ENCODE measurements around the gene SNRNP200. TPM values are rescaled to one million over a fixed set of nuclear protein-coding genes. Genes with fewer than 3 reads are reported as not detected.

The SNRNP200 gene
- total RNA-seq, 6 experiments from 2014 or later = 88.0 to 106 (median 93.3) TPM

DNA sequence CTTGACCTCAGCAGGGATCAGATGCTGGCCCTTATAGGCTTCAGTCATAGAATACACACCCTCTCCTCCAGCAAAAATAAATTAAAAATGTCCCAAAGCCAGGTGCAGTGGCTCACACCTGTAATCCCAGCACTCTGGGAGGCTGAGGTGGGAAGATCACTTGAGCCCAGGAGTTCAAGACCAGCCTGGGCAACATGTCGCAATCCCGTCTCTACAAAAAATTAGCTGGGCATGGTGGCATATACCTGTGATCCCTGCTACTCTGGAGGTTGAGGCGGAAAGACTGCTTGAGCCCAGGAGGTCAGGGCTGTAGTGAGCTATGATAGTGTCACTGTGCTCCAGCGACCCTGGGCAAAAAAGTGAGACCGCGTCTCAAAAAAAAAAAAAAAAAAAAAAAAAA is 24.5 kb upstream of the SNRNP200 start:
- peaks cover 11% of the 10 kb centered on the region for H3K36me3 Mint-ChIP-seq (ENCODE audit: low read depth)

DNA sequence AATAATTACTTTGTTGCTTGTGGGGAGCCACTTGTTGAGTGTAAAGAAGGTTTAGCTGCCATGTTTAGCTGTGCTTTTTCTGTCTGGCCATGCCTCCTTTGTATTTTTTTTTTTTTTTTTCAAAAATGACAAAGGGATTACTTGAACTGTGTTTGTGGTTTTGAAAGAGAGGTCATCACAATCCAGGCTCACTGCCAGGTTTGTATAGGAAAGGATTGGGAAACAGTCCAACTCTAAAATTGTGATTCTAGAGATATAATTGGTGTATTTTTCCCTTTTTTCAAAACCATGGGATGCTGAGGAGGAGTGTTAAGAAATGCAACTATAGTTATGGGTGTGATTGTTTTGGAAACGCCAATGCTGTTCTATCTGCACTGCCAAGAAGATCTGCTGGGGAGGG is 24.1 kb upstream of the SNRNP200 start:
- Mint-ChIP-seq H3K27me3 (ENCODE audit: insufficient read depth) (peaks cover 15% of the 10 kb centered on the region), H3K36me3 (ENCODE audit: low read depth) (peaks cover 8% of the 10 kb centered on the region), H3K9me3 (no peaks in the 10 kb centered on the region), H3K4me1 (ENCODE audit: low read depth) (peaks cover 33% of the 10 kb centered on the region), H3K27ac (no peak overlapping the region), H3K4me3 (no peak overlapping the region)
- peak; percentile 76 for DNase-seq
- TF ChIP-seq CTCF (IDR thresholded peaks at IDR 0.05) = no peak

More for the DNA sequence above, 24.5 kb upstream of the SNRNP200 start:
- no peak for DNase-seq
- no peak overlapping the region for H3K4me3 Mint-ChIP-seq
- no peak for TF ChIP-seq CTCF (IDR thresholded peaks at IDR 0.05)
- no peaks in the 10 kb centered on the region for H3K9me3 Mint-ChIP-seq
- H3K27ac Mint-ChIP-seq = no peak overlapping the region
- H3K27me3 Mint-ChIP-seq (ENCODE audit: insufficient read depth) = peaks cover 13% of the 10 kb centered on the region
- H3K4me1 Mint-ChIP-seq (ENCODE audit: low read depth) = peaks cover 37% of the 10 kb centered on the region

DNA sequence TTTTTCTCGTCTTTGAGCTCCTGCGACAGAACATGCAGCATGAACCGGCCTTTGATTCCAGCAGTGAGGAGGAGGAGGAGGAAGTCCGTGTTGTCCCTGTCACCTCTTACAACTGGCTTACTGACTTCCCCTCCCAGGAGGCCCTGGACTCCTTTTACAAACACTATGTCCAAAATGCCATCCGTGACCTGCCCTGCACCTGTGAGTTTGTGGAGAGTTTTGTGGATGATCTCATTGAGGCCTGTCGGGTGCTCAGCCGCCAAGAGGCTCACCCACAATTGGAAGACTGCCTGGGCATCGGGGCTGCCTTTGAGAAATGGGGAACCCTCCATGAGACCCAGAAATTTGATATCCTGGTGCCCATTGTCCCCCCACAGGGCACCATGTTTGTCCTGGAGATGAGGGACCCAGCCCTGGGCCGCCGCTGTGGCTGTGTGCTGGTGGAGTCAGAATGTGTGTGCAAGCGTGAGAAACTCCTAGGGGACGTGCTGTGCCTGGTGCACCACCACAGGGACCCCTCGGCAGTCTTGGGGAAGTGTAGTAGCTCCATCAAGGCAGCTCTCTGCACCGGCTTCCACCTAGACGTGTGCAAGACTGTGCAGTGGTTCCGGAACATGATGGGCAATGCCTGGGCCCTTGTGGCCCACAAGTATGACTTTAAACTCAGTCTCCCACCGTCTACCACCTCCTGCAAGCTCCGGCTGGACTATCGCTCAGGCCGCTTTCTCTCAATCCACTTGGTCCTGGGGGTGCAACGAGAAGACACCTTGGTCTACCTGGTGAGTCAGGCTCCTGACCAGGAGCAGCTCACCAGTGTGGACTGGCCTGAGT is 21.9 kb upstream of the SNRNP200 start:
- H3K4me1 Mint-ChIP-seq (ENCODE audit: low read depth) = peaks cover 22% of the 10 kb centered on the region
- no peaks in the 10 kb centered on the region; the same call in 1 of the 2 replicates for H3K36me3 Mint-ChIP-seq (ENCODE audit: low read depth)
- TF ChIP-seq CTCF (IDR thresholded peaks at IDR 0.05) = no peak
- no peak for DNase-seq
- peaks cover 18% of the 10 kb centered on the region; the same call in 1 of the 2 replicates for H3K27me3 Mint-ChIP-seq (ENCODE audit: insufficient read depth)
- H3K4me3 Mint-ChIP-seq = no peak overlapping the region
- H3K27ac Mint-ChIP-seq = no peak overlapping the region
- H3K9me3 Mint-ChIP-seq = no peaks in the 10 kb centered on the region

- Mint-ChIP-seq H3K4me3 (no peak overlapping the region), H3K27ac (no peak overlapping the region), H3K9me3 (no peaks in the 10 kb centered on the region), H3K4me1 (ENCODE audit: low read depth) (peaks cover 22% of the 10 kb centered on the region), H3K27me3 (ENCODE audit: insufficient read depth) (peaks cover 18% of the 10 kb centered on the region; the same call in 1 of the 2 replicates), H3K36me3 (ENCODE audit: low read depth) (no peaks in the 10 kb centered on the region; the same call in 1 of the 2 replicates)
- no peak for TF ChIP-seq CTCF (IDR thresholded peaks at IDR 0.05)
- DNase-seq = no peak
Observed at GRCh38 chr2:96326564-96326963, 21.2 kb upstream of the SNRNP200 start.

- H3K27me3 Mint-ChIP-seq (ENCODE audit: insufficient read depth) = peaks cover 18% of the 10 kb centered on the region; the same call in 1 of the 2 replicates
- H3K4me3 Mint-ChIP-seq = peak overlapping the region; percentile 85; the same call in 1 of the 2 replicates
- no peak for TF ChIP-seq CTCF (IDR thresholded peaks at IDR 0.05)
- H3K4me1 Mint-ChIP-seq (ENCODE audit: low read depth) = peaks cover 28% of the 10 kb centered on the region
- no peak overlapping the region for H3K27ac Mint-ChIP-seq
- H3K9me3 Mint-ChIP-seq = no peaks in the 10 kb centered on the region
- no peak for DNase-seq
- H3K36me3 Mint-ChIP-seq (ENCODE audit: low read depth) = no peaks in the 10 kb centered on the region; the same call in 1 of the 2 replicates
Observed at GRCh38 chr2:96325884-96326255, 20.5 kb upstream of the SNRNP200 start.

Data from HFFc6 (cell line).